ENCODE data around the gene KDM6B.

Gene KDM6B

GRCh38 chr17:7820231-7820630 is 13.8 kb upstream of the KDM6B start:
- DNase-seq (ENCODE audit: low read depth in 1 of 2, low spot score in 1 of 2): no peak
- Histone ChIP-seq H3K27ac (replicated peaks) (no peak overlapping the region), H3K4me3 (replicated peaks; ENCODE audit: insufficient read depth, low read length) (no peak overlapping the region), H3K27me3 (ENCODE audit: insufficient read depth, poor library complexity, severe bottlenecking) (no peaks in the 10 kb centered on the region)
- no peak for TF ChIP-seq REST (IDR thresholded peaks at IDR 0.05; ENCODE audit: insufficient replicate concordance, low read depth)
- no peak for TF ChIP-seq GABPA (IDR thresholded peaks at IDR 0.05; ENCODE audit: low read depth)
- no peak for TF ChIP-seq CTCF (IDR thresholded peaks at IDR 0.05; ENCODE audit: insufficient read depth, low read length)
- TF ChIP-seq POLR2AphosphoS5 (IDR thresholded peaks at IDR 0.05; ENCODE audit: low read depth): no peak
- TF ChIP-seq SPI1 (IDR thresholded peaks at IDR 0.05; ENCODE audit: borderline replicate concordance, low read depth): no peak

- no peak overlapping the region for H3K4me3 ChIP-seq (replicated peaks; ENCODE audit: insufficient read depth, low read length)
- no peak overlapping the region for H3K27ac ChIP-seq (replicated peaks)
- TF ChIP-seq CTCF (IDR thresholded peaks at IDR 0.05; ENCODE audit: insufficient read depth, low read length): no peak
- no peak for TF ChIP-seq GABPA (IDR thresholded peaks at IDR 0.05; ENCODE audit: low read depth)
- no peak for TF ChIP-seq POLR2AphosphoS5 (IDR thresholded peaks at IDR 0.05; ENCODE audit: low read depth)
- no peak for TF ChIP-seq REST (IDR thresholded peaks at IDR 0.05; ENCODE audit: insufficient replicate concordance, low read depth)
- no peak for DNase-seq (ENCODE audit: low read depth in 1 of 2, low spot score in 1 of 2)
- no peaks in the 10 kb centered on the region for H3K27me3 ChIP-seq (ENCODE audit: insufficient read depth, poor library complexity, severe bottlenecking)
These were observed 11.9 kb upstream of the KDM6B start for GRCh38 chr17:7822126-7822525.

GRCh38 chr17:7823581-7824001 is 10.4 kb upstream of the KDM6B start:
- no peak overlapping the region for H3K27ac ChIP-seq (replicated peaks)
- H3K27me3 ChIP-seq (ENCODE audit: insufficient read depth, poor library complexity, severe bottlenecking): no peaks in the 10 kb centered on the region
- no peak overlapping the region for H3K4me3 ChIP-seq (replicated peaks; ENCODE audit: insufficient read depth, low read length)
- DNase-seq (ENCODE audit: low read depth in 1 of 2, low spot score in 1 of 2): no peak
- TF ChIP-seq GABPA (IDR thresholded peaks at IDR 0.05; ENCODE audit: low read depth): no peak

GRCh38 chr17:7824021-7824924 is 9.7 kb upstream of the KDM6B start:
- DNase-seq (ENCODE audit: low read depth in 1 of 2, low spot score in 1 of 2): no peak
- Histone ChIP-seq H3K27me3 (ENCODE audit: insufficient read depth, poor library complexity, severe bottlenecking) (no peaks in the 10 kb centered on the region), H3K4me3 (replicated peaks; ENCODE audit: insufficient read depth, low read length) (no peak overlapping the region), H3K27ac (replicated peaks) (no peak overlapping the region)
- TF ChIP-seq SPI1 (IDR thresholded peaks at IDR 0.05; ENCODE audit: borderline replicate concordance, low read depth) (no peak), REST (IDR thresholded peaks at IDR 0.05; ENCODE audit: insufficient replicate concordance, low read depth) (no peak), GABPA (IDR thresholded peaks at IDR 0.05; ENCODE audit: low read depth) (no peak), CTCF (IDR thresholded peaks at IDR 0.05; ENCODE audit: insufficient read depth, low read length) (no peak), POLR2AphosphoS5 (IDR thresholded peaks at IDR 0.05; ENCODE audit: low read depth) (no peak)
